Prostate gland (tissue), 2 donors: Measurements from ENCODE around the gene IRS1. TPM values are rescaled to one million over a fixed set of nuclear protein-coding genes. Genes with fewer than 3 reads are reported as not detected.

Experiments
- DNase-seq: peaks from one replicate; pipeline ENCODE4 v3.0.0-alpha.2; 2019; ENCODE audit warnings: low spot score
- H3K27ac ChIP-seq, 2 donors: fragments of 200-600 bp; sonication (generic); 2 replicates each; pipeline ENCODE4 v1.5.1; 2017 to 2019
- H3K27me3 ChIP-seq: fragments of 200-600 bp; sonication (generic); replicated peaks from 2 replicates; pipeline ENCODE4 v1.5.1; 2019; ENCODE audit not compliant: insufficient read depth
- H3K36me3 ChIP-seq, 2 donors: fragments of 200-600 bp; sonication (generic); 1 replicate in 1 of 2; 2 replicates in 1 of 2; pipeline versions ENCODE4 v1.5.1 to v1.8.1; 2017 to 2019
- H3K4me1 ChIP-seq: fragments of 200-600 bp; sonication (generic); replicated peaks from 2 replicates; pipeline ENCODE4 v1.5.1; 2019
- H3K4me3 ChIP-seq, 2 donors: fragments of 200-600 bp; sonication (generic); 2 replicates each; pipeline ENCODE4 v1.5.1; 2017 to 2019
- H3K9me3 ChIP-seq: fragments of 200-600 bp; sonication (generic); 2 replicates; pipeline ENCODE4 v1.5.1; 2017
- CTCF ChIP-seq, 4 experiments: fragments of 200-600 bp in 2 of 4; fragments of 450-650 bp in 2 of 4; sonication (generic) in 2 of 4; IDR thresholded peaks; 1 replicate in 3 of 4; 2 replicates in 1 of 4; pipeline ENCODE4 v1.5.1; 2016 to 2019; ENCODE audit warnings: antibody characterized with exemption in 4 of 4, mild to moderate bottlenecking in 2 of 4, moderate library complexity in 2 of 4
- POLR2A ChIP-seq: fragments of 450-650 bp; IDR thresholded peaks from one replicate; pipeline ENCODE4 v1.6.1; 2016; ENCODE audit warnings: antibody characterized with exemption, mild to moderate bottlenecking
- POLR2AphosphoS5 ChIP-seq: sonication (generic); formaldehyde crosslinking; IDR thresholded peaks from one replicate; pipeline ENCODE4 v1.6.1; 2017; ENCODE audit warnings: antibody characterized with exemption
- WGBS: methylation state at CpG from one replicate; pipeline ENCODE4 v1.1.5; 2018; 5-methylcytosine and 5-hydroxymethylcytosine counted together
- intact Hi-C: fragments of 100-400 bp; cut with DNase I; formaldehyde crosslinking; loops from one replicate; pipeline ENCODE4 v1.14.2; 2022
- total RNA-seq, 2 donors: library from RNA; depleted of rRNA; stranded (reverse); fragments of >200 nt; gene quantifications; one replicate each; pipeline ENCODE4 v1.1.0, GENCODE V29; 2016

IRS1 gene, protein sequence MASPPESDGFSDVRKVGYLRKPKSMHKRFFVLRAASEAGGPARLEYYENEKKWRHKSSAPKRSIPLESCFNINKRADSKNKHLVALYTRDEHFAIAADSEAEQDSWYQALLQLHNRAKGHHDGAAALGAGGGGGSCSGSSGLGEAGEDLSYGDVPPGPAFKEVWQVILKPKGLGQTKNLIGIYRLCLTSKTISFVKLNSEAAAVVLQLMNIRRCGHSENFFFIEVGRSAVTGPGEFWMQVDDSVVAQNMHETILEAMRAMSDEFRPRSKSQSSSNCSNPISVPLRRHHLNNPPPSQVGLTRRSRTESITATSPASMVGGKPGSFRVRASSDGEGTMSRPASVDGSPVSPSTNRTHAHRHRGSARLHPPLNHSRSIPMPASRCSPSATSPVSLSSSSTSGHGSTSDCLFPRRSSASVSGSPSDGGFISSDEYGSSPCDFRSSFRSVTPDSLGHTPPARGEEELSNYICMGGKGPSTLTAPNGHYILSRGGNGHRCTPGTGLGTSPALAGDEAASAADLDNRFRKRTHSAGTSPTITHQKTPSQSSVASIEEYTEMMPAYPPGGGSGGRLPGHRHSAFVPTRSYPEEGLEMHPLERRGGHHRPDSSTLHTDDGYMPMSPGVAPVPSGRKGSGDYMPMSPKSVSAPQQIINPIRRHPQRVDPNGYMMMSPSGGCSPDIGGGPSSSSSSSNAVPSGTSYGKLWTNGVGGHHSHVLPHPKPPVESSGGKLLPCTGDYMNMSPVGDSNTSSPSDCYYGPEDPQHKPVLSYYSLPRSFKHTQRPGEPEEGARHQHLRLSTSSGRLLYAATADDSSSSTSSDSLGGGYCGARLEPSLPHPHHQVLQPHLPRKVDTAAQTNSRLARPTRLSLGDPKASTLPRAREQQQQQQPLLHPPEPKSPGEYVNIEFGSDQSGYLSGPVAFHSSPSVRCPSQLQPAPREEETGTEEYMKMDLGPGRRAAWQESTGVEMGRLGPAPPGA (N-terminal part only)
- 10 to 100 TPM; 37.6 to 40.6 TPM for total RNA-seq

- no peaks in the 10 kb centered on the region for H3K9me3 ChIP-seq
- intact Hi-C loops: loop anchor here (5.0 to 10.0 kb wide), 5 partner anchors 77 to 585 kb away; no protein-coding TSS in a partner anchor
- peak; percentile 46 for TF ChIP-seq POLR2A
- peak in 2 of 4 experiments; percentile 42 to 44 for TF ChIP-seq CTCF (IDR thresholded peaks at IDR 0.05)
- TF ChIP-seq POLR2AphosphoS5: peak; percentile 12
- H3K27me3 ChIP-seq: no peaks in the 10 kb centered on the region
- no peaks in the 10 kb centered on the region for H3K36me3 ChIP-seq
- H3K27ac ChIP-seq: peak within 1 kb of the TSS; percentile 92 to 93
- WGBS: under 1% methylated on average over 73 of the region's 82 CpGs
- H3K4me1 ChIP-seq: no peaks in the 10 kb centered on the region
- H3K4me3 ChIP-seq: peak within 1 kb of the TSS; percentile 52 to 60
- peak; percentile 70 for DNase-seq
These were observed at the start of gene IRS1 for GRCh38 chr2:226799211-226799975. TSS of gene IRS1 (minus strand) at chr2:226799820. CDS start at chr2:226798738, 1,082 bp downstream.

GRCh38 chr2:226849349-226849748 is 49.7 kb upstream of the IRS1 start:
- WGBS: 77% methylated on average over 2 of the region's 2 CpGs
- Histone ChIP-seq H3K4me3 (no peak overlapping the region), H3K27me3 (no peaks in the 10 kb centered on the region), H3K9me3 (no peaks in the 10 kb centered on the region), H3K36me3 (no peaks in the 10 kb centered on the region), H3K27ac (no peak overlapping the region), H3K4me1 (no peaks in the 10 kb centered on the region)
- intact Hi-C loops: no loop called here
- no peak for DNase-seq
- TF ChIP-seq POLR2AphosphoS5 (no peak), CTCF (IDR thresholded peaks at IDR 0.05) (no peak), POLR2A (no peak)

DNA sequence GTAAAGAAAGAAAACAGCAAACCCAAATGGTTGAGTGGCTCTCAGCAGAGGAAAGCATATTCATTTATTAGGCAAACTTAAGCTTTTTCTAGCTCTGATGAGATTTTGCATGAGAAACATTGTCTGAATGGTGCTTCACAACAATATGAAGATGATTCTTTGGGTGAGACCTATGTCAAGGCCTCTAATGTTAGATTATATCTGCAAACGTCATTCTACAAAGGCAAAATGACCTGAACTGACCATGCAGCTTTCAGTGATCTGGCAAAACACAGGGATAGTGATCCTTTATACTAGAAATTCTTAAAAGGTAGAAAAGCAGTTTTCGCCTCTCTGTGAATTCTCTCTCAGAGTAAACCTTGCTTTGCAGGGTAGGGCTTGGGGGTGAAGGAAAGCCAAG is 47.9 kb upstream of the IRS1 start:
- 79% methylated on average over 2 of the region's 2 CpGs for WGBS

GRCh38 chr2:226847090-226847489 is 47.5 kb upstream of the IRS1 start:
- Histone ChIP-seq H3K27ac (no peak overlapping the region), H3K4me3 (no peak overlapping the region), H3K9me3 (no peaks in the 10 kb centered on the region), H3K27me3 (no peaks in the 10 kb centered on the region), H3K4me1 (no peaks in the 10 kb centered on the region), H3K36me3 (no peaks in the 10 kb centered on the region)
- intact Hi-C loops: no loop called here
- TF ChIP-seq CTCF (IDR thresholded peaks at IDR 0.05) (no peak), POLR2A (no peak), POLR2AphosphoS5 (no peak)
- 70% methylated on average over 1 of the region's 1 CpG for WGBS
- no peak for DNase-seq

More for the DNA sequence above, 47.9 kb upstream of the IRS1 start:
- Histone ChIP-seq H3K4me3 (no peak overlapping the region), H3K27ac (no peak overlapping the region), H3K4me1 (no peaks in the 10 kb centered on the region), H3K9me3 (no peaks in the 10 kb centered on the region), H3K27me3 (no peaks in the 10 kb centered on the region), H3K36me3 (no peaks in the 10 kb centered on the region)
- TF ChIP-seq POLR2AphosphoS5 (no peak), POLR2A (no peak)
- no peak for DNase-seq
- intact Hi-C loops: no loop called here
